VCaP (cell line): ENCODE results near the gene ABL1.

Source experiments
- H3K27ac ChIP-seq: fragments of 450-650 bp; 2 replicates; pipeline ENCODE4 v1.5.1; 2017
- TF ChIP-seq, protein P1 (sequence below): fragments of 450-650 bp; conservative IDR thresholded peaks from 2 replicates; pipeline ENCODE4 v1.5.1; 2017; ENCODE audit warnings: mild to moderate bottlenecking, moderate library complexity

Gene ABL1

DNA sequence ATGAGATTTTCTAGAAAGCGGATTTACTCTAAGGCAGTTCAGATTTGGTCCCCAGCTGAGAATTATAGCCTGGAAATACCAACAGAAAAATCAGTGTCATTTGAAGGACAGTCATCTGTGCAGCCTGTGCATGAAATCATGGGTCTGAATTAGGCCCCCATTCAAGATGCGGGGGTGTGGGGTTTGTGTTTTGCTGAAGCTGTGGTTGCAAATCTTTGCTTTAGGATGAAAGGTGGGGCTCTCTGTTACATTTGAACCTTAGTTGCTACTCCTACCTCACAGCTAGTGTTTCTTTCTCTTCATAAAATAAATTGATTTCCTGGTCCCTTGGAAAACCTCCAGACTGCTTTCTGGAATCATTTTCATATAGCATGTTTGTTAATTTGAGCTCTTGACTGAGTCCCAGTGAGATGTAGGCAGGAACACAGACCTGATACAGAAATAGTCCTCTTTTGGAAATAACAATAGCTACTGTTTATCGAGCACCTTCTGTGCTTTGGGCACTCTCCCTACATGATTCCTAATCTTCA is 4.8 kb upstream of the ABL1 start:
- peak overlapping the region; percentile 37 for H3K27ac ChIP-seq
- TF ChIP-seq, protein P1, sequence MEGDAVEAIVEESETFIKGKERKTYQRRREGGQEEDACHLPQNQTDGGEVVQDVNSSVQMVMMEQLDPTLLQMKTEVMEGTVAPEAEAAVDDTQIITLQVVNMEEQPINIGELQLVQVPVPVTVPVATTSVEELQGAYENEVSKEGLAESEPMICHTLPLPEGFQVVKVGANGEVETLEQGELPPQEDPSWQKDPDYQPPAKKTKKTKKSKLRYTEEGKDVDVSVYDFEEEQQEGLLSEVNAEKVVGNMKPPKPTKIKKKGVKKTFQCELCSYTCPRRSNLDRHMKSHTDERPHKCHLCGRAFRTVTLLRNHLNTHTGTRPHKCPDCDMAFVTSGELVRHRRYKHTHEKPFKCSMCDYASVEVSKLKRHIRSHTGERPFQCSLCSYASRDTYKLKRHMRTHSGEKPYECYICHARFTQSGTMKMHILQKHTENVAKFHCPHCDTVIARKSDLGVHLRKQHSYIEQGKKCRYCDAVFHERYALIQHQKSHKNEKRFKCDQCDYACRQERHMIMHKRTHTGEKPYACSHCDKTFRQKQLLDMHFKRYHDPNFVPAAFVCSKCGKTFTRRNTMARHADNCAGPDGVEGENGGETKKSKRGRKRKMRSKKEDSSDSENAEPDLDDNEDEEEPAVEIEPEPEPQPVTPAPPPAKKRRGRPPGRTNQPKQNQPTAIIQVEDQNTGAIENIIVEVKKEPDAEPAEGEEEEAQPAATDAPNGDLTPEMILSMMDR: no peak

DNA sequence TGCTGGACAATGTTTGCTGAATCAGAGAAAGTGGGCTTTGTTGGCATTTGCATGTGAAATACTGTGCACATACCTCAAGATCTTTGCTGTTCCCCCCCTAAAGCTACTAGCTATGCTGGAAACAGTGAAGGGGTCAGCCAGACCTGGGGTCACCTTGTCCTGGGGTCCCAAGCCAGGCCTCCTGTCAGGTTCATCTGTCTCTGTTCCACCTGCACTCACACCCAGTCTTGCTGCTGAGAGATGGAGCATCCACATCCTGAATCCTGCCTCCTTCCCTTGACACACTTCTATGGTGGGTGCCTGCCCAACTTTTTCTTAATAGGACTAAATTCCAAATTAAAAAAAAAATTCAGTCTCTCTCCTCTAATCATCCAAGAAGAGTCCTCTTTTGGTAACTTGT is 4.0 kb upstream of the ABL1 start:
- no peak overlapping the region for H3K27ac ChIP-seq
- TF ChIP-seq, protein P1: no peak

DNA sequence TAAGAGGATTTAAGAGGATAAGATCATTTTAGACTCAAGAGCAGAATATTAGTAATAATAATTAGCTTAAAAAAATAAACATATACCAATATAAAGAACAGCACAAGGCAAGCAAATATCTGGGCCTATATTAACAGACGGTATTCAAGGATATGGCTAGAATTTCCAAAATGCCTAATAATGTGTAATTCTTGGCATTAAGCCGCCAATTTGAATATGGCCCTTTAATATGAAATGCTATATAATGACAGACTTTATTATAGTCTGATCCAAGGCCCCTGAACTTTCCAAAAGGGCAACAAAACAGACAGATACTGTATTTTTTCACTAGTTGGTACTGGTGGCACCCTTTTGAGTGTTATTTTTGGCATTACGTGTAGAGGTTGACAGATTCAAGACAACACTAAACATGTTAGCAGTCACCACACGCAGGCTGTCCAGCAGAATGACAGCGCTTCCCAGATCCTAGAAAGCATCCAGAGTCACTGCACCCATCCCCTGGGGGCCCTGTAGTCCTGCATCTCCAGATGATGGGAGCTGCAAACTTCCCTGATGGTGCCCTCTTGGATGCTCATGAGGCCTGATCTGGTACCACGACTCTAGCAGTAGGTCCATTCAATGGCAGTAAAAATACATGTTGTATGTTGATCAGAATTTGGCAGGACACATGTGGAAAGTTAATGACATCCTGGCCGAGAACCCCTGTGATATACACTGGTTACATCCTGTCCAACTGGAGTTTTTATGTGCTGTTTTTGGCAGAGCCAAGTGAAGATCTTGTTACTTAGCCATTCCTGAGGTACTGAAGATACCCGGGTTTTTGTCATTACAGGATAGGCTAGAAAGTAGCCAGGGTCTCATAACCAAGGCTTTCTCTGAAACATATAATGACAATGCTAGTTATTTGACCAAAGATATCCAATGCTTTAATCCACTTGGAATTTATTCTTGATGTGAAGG is 1.7 kb upstream of the ABL1 start:
- H3K27ac ChIP-seq: peak overlapping the region; percentile 97
- TF ChIP-seq, protein P1: no peak

DNA sequence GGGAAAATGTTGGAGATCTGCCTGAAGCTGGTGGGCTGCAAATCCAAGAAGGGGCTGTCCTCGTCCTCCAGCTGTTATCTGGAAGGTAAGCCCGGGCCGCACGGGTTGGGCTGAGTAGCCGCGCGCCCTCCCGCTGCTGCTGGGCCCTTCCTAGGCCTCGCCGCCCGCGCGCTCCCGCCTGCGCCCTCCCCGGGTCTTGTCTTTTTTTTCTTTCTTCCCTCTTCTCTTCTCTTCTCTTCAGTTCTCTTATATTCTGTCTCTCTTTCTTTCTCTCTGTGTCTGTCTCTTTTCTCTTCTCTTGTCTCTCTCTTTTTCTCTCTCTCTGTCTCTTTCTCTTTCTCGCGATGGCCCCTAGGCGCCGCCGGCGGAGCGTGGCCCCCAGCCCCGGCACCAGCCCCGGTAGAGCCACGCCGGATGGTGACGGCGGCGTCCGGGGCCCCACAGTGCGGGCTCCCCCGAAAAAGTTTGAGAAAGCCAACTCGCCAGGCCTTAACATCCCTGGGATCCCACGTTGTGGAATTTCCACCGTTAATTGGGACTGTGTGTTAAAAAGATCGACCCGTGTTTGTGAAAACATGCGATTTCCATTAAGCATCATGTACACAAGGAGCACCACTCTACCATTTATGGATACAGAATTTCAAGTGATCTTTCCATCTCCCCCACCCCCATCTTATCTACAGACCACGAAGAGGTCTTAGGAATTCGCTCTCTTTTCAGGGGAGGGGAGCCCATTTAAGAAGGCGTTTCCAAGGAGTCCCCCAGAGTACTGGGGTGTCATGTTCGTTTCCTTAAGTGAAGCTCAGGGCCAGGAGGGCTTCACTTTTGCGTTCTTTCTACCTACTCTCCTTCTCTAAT is 616 bp downstream of the ABL1 start:
- H3K27ac ChIP-seq: peak overlapping the region; percentile 97
- TF ChIP-seq, protein P1: no peak

DNA sequence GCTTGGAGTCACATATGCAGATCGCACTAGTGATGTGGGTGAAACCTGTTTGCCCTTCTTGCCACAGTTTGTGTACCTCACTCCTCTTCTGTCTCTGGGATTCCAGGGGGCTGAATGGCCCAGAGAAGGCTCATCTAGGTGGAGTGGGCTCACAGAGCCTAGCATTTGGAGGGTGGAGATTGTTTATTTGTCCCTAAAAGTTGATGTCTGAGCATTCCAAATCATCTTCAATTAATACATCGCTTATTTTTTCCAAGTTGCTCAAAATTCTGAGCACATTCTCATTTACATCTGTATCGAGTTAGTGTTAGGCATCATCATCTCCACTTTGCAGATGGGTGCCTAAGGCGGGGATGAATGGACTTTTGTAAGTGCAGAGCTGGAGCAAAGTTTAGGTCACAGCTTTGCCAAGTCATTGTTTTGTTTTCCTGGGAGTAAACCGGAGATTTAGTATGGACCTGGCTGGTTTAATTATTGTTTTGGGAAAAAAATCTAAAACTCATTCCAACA is 2.0 kb downstream of the ABL1 start:
- peak overlapping the region; percentile 97 for H3K27ac ChIP-seq
- TF ChIP-seq, protein P1: no peak

DNA sequence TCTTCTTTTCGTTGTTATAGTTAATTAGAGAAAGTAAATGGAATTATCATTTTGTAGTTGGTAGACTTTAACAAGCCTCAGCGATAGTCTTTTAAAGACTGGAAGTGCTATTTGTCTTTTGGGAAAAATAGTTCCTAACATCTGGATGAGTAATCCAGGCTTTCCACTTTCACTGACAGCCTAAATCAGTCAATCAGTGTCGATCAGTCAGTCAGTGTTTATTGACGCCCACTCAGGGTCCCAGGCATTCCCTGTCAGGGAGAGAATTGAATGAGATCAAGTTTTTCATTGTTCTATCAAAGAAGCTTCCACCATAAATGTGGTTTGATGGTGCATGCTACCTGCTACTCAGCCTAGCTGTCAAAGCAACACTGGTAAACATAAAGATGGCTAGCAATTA is 2.6 kb downstream of the ABL1 start:
- no peak overlapping the region for H3K27ac ChIP-seq
- TF ChIP-seq, protein P1: no peak
